Measurements from ENCODE around the gene FSTL4.

The FSTL4 gene

GRCh38 chr5:133202066-133202665 lies 410.2 kb downstream of the FSTL4 start:
- no peaks in the 10 kb centered on the region for H3K27me3 ChIP-seq (ENCODE audit: insufficient read depth, low read length, poor library complexity)
- H3K36me3 ChIP-seq (ENCODE audit: insufficient read depth, low read length) = no peaks in the 10 kb centered on the region
- peaks cover 2% of the 10 kb centered on the region for H3K9me3 ChIP-seq (ENCODE audit: insufficient read depth, low read length, severe bottlenecking)
- H3K4me1 ChIP-seq (ENCODE audit: insufficient read depth, low read length) = no peaks in the 10 kb centered on the region
- H3K4me2 ChIP-seq (ENCODE audit: insufficient read depth, low read length) = no peak overlapping the region
- no peak for DNase-seq
- TF ChIP-seq CTCF (IDR thresholded peaks at IDR 0.05; ENCODE audit: borderline replicate concordance, extremely low read depth, low read length, poor library complexity, severe bottlenecking) (no peak), EZH2 (IDR thresholded peaks at IDR 0.05; ENCODE audit: borderline replicate concordance, low read depth, low read length, severe bottlenecking) (no peak)
- no peak overlapping the region for H3K4me3 ChIP-seq (ENCODE audit: low read depth in 1 of 2, low read length in 2 of 2)
- no peak overlapping the region for H3K9ac ChIP-seq (ENCODE audit: low read depth, low read length)
- ATAC-seq (ENCODE audit: insufficient read depth, low read depth) = no peak
- H3K79me2 ChIP-seq (ENCODE audit: insufficient read depth, low read length) = no peaks in the 10 kb centered on the region
- H4K20me1 ChIP-seq (ENCODE audit: insufficient read depth, low read length) = no peaks in the 10 kb centered on the region
- no peak overlapping the region for H2AFZ ChIP-seq (ENCODE audit: low read depth, low read length)
- H3K27ac ChIP-seq (ENCODE audit: low read length) = no peak overlapping the region

- H3K4me3 ChIP-seq (ENCODE audit: low read depth in 1 of 2, low read length in 2 of 2) = no peak overlapping the region
- H3K9ac ChIP-seq (ENCODE audit: low read depth, low read length) = no peak overlapping the region
- H3K27ac ChIP-seq (ENCODE audit: low read length) = no peak overlapping the region
- no peaks in the 10 kb centered on the region for H4K20me1 ChIP-seq (ENCODE audit: insufficient read depth, low read length)
- DNase-seq = no peak
- TF ChIP-seq CTCF (IDR thresholded peaks at IDR 0.05; ENCODE audit: borderline replicate concordance, extremely low read depth, low read length, poor library complexity, severe bottlenecking) = no peak
- no peak for TF ChIP-seq EZH2 (IDR thresholded peaks at IDR 0.05; ENCODE audit: borderline replicate concordance, low read depth, low read length, severe bottlenecking)
- no peaks in the 10 kb centered on the region for H3K79me2 ChIP-seq (ENCODE audit: insufficient read depth, low read length)
- no peak for ATAC-seq (ENCODE audit: insufficient read depth, low read depth)
- no peaks in the 10 kb centered on the region for H3K27me3 ChIP-seq (ENCODE audit: insufficient read depth, low read length, poor library complexity)
- H3K4me1 ChIP-seq (ENCODE audit: insufficient read depth, low read length) = no peaks in the 10 kb centered on the region
- H2AFZ ChIP-seq (ENCODE audit: low read depth, low read length) = no peak overlapping the region
- peaks cover 2% of the 10 kb centered on the region for H3K9me3 ChIP-seq (ENCODE audit: insufficient read depth, low read length, severe bottlenecking)
- H3K4me2 ChIP-seq (ENCODE audit: insufficient read depth, low read length) = no peak overlapping the region
- H3K36me3 ChIP-seq (ENCODE audit: insufficient read depth, low read length) = no peaks in the 10 kb centered on the region
Measured at GRCh38 chr5:133201310-133201709, 411.0 kb downstream of the FSTL4 start.

- no peak for TF ChIP-seq EZH2 (IDR thresholded peaks at IDR 0.05; ENCODE audit: borderline replicate concordance, low read depth, low read length, severe bottlenecking)
- no peak for TF ChIP-seq CTCF (IDR thresholded peaks at IDR 0.05; ENCODE audit: borderline replicate concordance, extremely low read depth, low read length, poor library complexity, severe bottlenecking)
- H2AFZ ChIP-seq (ENCODE audit: low read depth, low read length) = no peak overlapping the region
- H3K9me3 ChIP-seq (ENCODE audit: insufficient read depth, low read length, severe bottlenecking) = peaks cover 2% of the 10 kb centered on the region
- no peaks in the 10 kb centered on the region for H3K36me3 ChIP-seq (ENCODE audit: insufficient read depth, low read length)
- no peak overlapping the region for H3K4me3 ChIP-seq (ENCODE audit: low read depth in 1 of 2, low read length in 2 of 2)
- DNase-seq (no peak), ATAC-seq (ENCODE audit: insufficient read depth, low read depth) (no peak)
- H3K4me2 ChIP-seq (ENCODE audit: insufficient read depth, low read length) = no peak overlapping the region
- no peaks in the 10 kb centered on the region for H3K4me1 ChIP-seq (ENCODE audit: insufficient read depth, low read length)
- no peak overlapping the region for H3K9ac ChIP-seq (ENCODE audit: low read depth, low read length)
- no peaks in the 10 kb centered on the region for H3K79me2 ChIP-seq (ENCODE audit: insufficient read depth, low read length)
- no peak overlapping the region for H3K27ac ChIP-seq (ENCODE audit: low read length)
- no peaks in the 10 kb centered on the region for H4K20me1 ChIP-seq (ENCODE audit: insufficient read depth, low read length)
- no peaks in the 10 kb centered on the region for H3K27me3 ChIP-seq (ENCODE audit: insufficient read depth, low read length, poor library complexity)
Measured at GRCh38 chr5:133200256-133200655, 412.1 kb downstream of the FSTL4 start.
